DMS 273 (cell line): Measurements from ENCODE around the gene PLEKHA6.

Source experiments
- DNase-seq: peaks from one replicate; lab custom pipeline; 2025; ENCODE audit not compliant: unreplicated experiment; lab: John Stamatoyannopoulos, UW

Gene PLEKHA6

DNA sequence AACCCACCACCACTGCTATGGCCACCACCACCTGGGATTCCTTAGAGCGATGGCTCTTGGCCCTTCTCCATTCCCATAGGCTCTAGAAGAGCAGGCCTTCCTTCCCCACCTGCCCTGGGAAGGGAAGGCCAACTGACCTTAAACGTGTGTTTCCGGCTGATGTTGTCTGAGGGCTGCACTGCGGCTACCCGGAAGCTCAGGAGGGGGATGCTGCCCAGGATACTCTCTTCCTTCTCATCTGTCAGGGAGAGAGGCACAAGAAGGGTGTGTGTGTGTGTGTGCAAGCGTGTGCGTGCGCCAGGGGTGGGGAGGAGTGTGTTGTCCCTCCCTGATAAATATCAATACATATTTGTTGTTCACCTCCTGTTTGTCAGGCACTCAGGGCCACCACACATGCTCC is 94.9 kb downstream of the PLEKHA6 start:
- no peak for DNase-seq

DNA sequence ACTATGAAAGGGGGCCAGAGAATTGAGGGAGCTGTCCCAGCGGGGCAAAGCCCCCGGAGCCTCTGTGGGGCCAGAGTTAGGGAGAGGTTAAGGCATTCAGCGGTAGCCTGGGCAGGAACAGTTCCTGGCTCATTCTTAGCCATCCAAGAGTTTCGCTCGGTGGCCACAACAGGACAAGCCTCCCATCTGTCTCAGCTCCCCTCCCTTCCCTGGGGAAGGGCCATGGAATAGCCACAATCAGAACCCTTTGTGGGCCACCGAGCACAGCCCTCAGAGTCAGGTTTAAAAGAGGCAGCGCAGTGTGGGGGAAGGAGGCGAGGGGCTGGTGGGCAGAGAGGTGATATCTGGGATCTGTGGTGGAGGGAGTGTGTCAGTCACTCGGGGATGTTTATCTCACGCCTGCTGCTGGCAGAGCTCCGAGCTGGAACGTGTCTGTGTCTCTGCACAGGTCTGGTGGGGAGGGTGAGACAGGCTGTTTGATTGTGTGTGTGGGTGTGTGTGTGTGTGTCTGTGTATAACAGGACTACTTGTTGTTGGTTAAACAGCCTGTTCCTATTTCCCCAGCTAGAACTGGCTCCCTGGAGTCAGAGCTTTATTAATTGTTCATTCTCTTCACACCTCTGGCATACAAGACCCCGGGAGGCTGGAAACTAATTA is 96.3 kb downstream of the PLEKHA6 start:
- peak; percentile 61 for DNase-seq

DNA sequence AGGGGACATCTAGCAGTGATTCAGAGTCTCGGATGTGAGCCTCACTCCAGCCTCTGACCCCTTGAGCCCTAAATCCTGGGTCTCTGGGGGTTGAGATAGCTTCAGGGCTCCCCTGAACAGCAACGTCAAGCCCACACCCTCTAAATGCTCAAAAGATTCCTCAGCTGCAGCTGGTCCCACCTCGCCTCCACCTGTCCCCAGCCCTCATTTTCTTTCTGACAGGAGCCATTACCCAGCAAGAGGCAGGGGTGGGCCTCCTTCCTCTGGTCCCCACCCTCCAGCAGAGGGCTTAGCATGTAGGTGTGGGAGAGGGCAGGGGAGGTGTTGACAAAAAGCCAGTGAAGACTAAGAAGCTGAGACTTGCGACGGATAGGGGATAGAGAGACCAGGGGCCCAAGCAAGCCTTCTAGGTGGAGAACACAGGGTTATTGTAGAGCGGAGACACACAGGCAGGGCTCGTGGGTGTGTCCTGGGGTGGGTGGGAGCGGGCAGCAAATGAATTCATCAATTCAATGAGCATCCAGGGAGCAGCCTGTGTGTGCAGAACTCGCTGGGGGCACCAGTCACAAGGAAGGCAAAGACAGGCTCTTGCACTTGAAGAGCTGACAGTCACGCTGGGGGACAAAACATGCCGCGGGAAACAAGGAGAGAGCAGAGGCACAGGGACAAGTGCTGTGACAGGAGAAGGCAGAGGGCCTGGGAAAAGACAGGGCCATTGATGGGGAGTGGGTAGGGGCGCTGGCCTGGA is 97.0 kb downstream of the PLEKHA6 start:
- DNase-seq: no peak

DNA sequence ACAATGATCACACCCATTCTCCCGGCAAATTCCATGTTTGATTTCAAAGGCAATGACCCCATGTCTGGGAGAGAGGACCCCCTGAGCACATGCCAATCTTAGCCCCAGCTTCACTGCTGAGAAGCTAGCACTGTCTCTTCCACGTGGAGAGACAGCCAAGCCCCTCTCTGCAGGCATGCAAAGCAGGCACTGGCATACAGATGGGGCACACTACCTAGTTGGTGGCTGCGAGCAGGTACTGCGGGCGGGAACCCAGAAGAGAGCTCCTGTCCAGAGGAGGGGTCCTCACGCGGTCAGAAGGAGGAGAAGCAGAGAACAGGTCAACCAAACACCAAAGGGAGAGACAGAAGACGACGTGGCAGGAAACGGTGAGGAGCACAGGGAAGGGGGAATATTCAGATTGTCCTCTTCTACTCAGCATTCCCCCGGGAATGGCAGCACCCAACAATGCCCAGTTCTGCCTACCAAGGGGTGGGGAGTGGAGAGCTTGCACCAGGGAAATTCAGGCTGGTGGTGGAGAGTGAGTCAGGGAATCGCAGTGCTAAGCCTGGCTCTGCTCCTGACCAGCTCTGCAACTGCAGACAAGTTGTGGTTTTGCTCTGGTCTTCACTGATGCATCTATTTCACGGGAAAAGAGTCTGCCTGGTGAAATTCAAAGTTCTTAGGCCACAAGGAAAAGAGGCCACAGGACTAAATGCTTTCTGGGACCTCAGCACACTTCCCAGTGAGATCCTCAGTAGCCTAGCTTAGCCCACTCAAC is 97.8 kb downstream of the PLEKHA6 start:
- no peak for DNase-seq

DNA sequence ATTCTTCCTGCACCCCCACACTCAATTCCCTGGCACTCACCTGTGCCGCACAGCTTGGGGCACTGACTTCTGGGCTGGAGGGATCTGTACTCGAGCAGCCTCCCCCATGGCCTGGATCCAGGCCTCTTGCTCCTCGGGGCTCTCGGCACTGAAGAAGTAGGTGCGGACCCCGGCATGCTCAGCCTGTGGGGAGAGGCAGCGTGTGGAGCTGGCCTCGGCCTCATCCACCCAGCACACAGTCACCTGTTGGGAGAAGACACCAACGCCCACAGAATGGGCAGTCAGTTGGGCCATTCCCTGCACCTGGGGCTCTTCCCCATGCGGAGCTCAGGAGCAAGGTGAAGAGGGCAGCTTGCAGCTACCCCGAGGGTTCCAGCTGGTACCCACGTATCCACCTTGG is 98.5 kb downstream of the PLEKHA6 start:
- DNase-seq: no peak

DNA sequence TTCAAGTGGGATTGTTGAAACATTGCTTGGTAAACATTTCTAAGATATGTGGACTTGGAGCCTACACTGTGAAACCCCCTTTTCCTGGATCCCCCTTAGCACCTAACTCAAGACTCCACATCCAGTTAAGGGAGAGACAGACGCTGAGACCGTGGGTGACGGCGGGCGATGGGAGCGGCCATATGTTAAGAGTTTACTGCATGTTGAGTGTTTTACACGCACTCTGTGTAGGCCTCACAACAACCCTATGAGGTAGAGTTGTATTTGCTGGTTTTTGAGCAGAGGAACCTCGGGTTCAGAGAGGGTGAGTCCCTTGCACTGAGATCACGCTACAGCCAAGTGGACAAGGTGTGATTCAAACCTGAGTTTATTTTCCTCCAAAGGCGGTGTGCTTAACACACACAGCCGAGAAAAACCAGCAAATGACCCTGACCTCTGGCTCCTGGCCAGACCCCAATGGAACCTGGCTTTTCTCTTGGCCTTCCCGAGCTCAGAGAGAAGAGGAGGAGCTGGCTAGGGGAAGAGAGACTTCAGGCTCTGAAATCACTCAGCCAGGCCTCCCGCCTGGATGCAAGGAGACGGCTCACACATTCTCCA is 99.0 kb downstream of the PLEKHA6 start:
- no peak for DNase-seq

DNA sequence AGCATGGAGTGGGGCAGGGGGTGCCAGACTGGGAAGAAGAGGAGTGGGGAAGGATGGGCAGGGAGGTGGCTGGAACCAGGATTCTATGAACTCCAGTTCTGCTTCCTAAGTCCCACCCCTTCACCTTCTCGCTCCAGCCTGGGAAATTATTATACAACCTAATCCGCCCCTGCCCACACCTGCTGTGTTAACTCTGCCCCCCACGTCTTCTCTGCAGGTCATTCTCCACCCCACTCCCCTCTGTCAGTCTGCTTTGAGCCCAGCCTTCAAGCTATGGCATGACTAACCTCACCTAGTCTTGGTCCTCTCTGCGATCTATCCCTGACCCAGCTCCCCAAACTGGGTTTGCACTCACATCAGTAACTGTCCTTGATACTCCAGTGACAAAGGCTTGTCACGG is 99.9 kb downstream of the PLEKHA6 start:
- DNase-seq: no peak

DNA sequence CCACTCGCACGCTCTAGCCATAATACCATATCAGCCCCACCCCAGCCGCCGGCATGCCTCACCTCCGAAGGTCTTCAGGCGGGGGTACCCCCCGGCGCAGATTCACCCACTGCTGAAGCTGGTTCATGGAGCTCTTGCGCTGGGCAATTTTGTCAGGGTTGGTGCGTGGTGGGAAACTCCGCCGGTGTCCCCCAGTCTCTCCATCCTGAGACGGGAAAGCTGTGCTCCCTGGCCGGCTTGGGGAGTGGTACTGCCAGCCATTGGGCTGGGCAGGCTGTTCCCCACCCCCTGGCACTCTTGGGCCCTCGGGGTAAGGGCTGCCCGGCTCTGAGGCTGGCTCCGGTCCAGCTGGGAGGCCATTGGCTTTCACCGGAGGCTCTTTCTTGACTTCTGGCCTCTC is 100.5 kb downstream of the PLEKHA6 start:
- DNase-seq: no peak

DNA sequence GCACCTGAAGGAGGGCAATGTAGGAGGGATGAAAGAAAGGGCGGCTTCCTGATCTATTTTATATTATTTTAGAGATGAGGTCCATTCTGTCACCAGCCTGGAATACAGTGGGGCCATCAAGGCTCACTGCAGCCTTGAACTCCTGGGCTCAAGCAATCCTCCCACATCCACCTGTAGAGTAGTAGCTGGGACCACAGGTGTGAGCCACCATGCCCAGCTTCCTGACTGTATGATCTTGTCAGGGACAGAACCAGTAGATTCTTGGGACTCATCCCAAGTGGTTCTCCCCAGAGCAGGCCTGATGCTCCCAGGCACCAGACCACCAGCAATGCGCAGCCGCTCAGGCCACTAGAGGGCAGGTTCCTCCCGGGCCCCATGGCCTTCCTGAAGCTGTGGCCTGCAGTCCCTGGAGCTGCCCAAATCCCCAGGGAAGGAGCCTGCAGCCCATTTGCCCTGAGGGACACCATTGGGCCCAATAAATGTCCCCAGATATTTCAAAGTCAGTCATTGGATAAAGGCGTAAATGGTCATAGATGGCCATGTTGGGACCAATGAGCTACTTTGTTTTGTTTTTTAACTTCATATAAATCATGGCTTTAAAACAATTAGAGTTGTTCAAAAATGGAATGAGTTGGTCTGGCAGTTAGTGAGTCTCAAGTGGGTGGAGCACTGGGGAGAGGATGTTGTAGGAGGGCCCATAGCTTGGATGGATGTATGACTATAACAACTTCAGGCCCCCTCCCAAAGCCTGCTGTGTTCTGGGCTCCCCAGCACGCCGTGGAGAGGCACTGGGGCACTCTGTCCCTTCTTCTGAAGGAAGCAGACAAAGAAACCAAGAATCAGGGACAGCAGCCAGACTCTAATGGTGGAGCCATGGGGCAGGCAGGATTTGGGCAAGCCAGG is 101.3 kb downstream of the PLEKHA6 start:
- peak; percentile 78 for DNase-seq

DNA sequence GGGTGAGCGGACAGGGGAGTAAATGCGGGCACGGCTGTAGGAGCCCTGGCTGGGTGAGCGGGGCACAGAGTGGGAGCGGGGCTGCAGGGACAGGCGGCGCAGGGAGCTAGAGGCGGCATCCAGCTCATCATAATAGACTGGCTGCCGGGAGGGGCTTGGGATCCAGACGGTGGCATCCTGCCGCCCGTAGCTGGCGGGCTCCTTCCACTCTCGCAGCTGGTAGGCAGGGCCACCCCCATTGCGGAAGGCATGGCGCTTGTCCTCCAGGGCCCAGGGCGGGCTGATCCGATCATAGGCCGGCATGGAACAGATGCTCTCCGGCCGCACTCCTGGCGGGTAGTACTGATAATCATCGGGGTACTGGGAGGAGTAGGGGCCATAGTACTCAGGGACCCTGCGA is 102.3 kb downstream of the PLEKHA6 start:
- no peak for DNase-seq

DNA sequence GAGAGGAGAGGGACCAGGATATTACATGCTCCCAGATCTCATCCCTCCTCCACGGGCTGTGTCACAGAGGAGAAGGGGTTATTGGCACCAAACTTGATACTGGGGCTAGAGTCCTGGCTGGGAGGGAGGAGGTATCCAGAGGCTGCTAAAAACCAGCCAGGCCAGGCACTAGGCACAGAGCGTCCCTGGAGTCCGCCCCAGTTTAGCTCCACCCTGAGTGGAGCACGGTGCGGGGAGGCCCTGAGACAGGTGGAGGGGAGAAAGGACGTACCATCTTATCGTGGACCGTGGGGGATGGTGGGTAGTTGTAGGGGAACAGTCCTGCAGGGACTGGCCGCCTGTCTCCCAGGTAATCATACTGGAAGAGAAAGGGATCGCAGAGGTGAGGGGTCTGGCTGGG is 103.2 kb downstream of the PLEKHA6 start:
- DNase-seq: no peak

DNA sequence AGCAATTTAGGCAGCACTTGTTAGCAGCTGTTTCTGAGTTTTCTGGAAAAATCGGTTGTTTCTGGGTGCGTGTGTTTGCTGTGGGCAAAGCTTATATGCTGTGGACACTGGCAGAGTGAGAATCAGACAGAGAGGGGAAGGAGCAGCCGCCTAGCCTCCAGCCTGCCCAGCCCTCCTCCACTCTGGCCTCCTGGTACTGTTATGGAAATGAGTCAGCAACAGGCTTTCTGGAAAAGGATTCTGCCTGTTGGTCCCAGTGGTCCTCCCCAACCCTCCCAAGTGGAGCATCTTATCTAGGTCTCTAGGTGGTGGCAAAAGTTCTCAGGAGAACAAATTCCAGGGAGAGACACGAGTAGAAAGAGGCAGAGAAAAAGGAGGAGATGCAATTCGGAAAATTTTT is 103.8 kb downstream of the PLEKHA6 start:
- DNase-seq: no peak

DNA sequence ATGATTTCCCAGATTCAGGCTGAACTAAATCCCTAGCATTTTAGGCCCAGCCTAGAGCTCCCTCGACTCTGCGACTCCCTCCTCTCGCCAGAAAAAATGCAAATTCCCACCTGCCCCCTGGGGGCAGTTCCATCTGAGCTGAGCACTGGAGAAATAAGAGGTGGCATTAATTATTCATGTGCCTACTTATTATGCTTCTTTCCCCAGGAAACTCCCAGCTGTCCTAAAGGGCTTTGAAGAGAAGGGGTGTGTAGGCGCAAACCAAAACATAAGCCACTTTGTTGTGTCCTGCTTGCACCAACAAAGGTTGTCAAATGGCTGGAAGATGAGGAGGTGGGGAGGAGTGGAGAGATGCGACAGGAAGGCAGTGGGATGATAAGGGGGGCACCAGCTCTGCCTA is 104.5 kb downstream of the PLEKHA6 start:
- DNase-seq: peak; percentile 93

DNA sequence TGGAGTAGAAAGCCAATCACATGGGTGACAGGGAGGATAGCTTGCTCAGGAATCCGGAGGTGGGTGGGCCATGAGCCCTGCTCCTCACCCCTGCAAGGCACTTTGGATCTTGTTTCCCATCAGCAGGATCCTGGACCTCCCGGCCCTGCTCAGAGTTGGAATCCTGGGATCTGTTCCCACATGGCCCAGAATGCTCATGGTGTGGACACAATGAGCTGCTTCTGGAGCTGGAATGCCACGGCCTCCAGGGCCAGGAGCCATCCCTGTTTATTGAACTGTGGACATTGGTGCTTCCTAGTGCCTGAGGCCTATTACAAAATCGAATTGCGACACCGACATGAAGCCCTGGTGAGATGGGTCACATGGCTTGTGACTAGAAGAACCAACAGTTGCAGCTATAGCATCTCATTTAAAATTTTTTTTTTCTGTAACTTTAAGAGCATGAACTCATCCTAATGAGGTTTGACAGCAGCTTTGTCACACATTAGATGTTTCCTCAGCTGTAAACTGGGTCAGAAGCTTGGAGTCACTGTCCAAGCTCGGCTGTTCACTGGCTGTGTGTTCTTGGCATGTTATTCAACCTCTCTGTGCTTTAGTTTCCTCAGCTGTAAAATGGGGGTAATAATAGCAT is 105.6 kb downstream of the PLEKHA6 start:
- no peak for DNase-seq

DNA sequence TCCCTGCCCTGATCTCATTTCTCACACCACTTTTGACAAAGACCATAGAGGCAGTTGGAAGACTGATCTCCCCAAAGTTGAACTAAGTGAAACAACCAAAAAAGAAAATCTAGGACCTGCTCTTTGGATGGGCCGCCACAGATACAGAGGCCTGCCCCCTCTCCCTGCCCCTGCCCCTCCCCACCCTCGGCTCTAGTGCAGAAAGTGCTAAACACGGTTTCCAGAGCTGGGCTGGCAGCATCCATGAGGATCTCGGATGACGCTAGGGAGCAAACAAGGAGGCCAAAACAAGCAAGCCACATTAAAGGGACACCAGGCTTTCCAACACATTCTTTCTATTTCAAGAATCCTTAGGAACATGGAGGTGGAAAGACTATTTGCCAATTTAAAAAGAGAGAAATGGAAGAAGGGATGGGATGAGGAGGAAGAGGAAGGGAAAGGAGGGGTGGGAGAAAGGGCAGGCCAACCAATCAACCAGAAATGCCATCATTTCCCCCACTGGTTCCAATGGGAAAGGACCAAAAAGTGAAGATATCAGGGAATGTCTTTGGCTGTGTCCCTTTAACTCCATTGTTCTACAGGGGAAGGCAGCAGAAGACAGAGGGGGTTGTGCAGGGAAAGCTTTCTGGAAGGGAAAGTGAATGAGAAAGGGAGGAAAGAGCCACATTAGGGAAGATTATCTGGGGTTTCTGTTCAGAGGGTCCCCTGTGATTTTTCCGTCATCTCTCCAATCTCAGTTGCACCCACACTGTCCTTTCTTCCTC is 107.6 kb downstream of the PLEKHA6 start:
- no peak for DNase-seq

DNA sequence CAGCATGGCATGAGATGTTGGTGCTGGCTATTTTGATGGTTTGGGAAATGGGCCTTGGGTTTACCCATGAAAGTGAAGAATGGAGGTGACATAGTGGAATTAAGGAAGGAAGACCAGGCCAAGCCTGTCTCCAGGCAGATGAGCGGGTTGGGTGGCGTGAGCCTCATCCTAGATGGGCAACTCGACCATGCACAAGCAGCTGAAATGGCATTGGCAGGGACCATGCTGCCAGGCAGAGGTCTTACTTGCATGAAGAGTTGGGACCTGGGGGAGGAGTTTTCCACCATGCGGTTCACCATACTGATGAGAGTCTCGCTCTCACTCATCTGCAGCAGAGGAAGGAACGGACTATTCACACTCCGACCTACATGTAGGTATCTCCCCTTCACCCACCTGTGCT is 108.4 kb downstream of the PLEKHA6 start:
- no peak for DNase-seq

DNA sequence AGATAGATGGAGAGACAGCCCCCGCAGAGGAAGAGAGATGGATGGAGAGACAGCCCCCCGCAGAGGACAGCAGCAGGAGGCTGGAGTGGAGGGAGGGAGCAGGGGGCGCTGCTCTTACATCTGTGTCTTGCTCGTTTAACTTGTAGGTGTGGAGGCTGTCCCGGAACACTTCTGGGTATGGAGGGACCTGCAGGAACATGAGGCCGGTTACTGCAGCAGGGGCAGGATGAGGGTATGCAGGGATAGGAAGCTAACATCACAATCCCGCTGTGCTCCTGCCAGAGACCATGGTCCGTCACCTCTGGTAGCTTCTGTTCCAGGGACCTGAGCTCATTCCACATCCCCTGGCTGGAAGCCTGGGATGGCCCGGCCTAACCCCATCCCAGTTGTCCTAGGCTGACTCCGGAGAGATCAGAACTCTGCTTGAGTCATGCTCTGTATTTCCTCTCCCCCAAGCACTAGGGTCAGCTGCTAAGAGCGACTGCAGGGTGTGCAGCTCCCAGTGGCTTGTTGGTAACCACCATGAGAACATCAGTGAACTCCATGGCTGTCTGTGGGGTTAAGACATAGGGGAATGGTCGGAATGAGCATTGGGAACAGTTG is 109.2 kb downstream of the PLEKHA6 start:
- no peak for DNase-seq

DNA sequence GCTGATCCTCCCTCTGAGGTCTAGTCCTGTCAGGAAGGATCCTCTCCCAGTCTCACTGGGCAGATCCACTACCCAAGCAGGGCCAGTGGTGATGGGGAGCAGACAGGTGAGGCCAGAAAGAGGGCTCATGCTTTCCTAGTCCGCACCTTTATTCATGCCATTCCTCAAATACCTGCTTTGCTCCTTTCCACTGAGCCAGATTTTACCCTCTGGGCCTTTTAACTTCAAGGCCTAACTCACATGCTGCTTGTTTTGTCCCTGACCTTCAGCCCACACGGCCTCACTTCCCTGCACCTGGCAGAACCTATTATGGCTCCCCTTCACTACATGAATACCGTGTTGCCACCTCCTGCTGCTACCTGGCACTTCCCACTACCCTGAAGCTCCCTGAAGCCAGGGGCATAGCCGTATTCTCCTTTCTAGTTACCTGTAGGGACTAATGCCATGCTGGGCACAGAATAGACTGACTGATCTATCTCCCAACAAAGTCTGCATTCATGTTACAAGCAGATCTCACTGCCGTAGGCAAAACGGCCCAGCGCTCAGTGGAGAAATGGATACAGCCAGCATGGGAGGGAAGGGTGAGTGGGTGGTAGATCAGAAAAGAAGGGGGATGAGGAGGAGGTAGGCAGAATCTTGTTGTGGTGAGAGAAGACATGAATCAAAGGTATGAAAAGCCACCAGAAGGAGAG is 109.8 kb downstream of the PLEKHA6 start:
- DNase-seq: no peak

DNA sequence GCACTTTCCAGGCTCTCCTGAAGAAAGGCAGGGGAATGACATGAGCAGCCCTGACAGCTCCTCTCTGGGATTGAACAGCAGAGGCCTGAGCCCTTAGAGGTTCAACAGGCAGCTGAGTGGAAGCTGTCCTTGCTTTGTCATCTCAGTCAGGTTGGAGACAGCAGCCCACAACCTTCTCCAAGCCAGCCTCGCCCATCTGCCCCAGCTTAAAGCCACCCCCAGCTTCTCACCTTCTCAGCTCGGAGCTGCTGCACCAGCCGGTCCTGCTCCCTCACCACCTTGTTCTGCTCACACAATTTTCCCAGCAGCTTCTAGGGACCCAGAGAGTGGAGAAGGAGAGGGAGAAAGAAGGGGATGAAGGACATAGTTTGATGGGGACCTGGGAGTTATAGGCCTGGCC is 110.8 kb downstream of the PLEKHA6 start:
- DNase-seq: no peak
